Choroid plexus epithelial cell (primary cell): ENCODE data around the gene CMYA5.

Experiments
- DNase-seq: peaks from one replicate; pipeline ENCODE4 v3.0.0-alpha.2; 2010; ENCODE audit warnings: low read depth
- H3K4me3 ChIP-seq: 2 replicates; pipeline ENCODE4 v1.5.1; 2011; ENCODE audit warnings: low read depth, mild to moderate bottlenecking, control low read depth, low read length, moderate library complexity
- CTCF ChIP-seq: conservative IDR thresholded peaks from 2 replicates; pipeline ENCODE4 v1.5.1; 2011; ENCODE audit warnings: low read depth, mild to moderate bottlenecking, control low read depth, inconsistent platforms, low read length, moderate library complexity

CMYA5 gene

GRCh38 chr5:79746642-79747569 lies 57.3 kb downstream of the CMYA5 start:
- no peak overlapping the region for H3K4me3 ChIP-seq
- no peak for TF ChIP-seq CTCF
- no peak for DNase-seq

DNA sequence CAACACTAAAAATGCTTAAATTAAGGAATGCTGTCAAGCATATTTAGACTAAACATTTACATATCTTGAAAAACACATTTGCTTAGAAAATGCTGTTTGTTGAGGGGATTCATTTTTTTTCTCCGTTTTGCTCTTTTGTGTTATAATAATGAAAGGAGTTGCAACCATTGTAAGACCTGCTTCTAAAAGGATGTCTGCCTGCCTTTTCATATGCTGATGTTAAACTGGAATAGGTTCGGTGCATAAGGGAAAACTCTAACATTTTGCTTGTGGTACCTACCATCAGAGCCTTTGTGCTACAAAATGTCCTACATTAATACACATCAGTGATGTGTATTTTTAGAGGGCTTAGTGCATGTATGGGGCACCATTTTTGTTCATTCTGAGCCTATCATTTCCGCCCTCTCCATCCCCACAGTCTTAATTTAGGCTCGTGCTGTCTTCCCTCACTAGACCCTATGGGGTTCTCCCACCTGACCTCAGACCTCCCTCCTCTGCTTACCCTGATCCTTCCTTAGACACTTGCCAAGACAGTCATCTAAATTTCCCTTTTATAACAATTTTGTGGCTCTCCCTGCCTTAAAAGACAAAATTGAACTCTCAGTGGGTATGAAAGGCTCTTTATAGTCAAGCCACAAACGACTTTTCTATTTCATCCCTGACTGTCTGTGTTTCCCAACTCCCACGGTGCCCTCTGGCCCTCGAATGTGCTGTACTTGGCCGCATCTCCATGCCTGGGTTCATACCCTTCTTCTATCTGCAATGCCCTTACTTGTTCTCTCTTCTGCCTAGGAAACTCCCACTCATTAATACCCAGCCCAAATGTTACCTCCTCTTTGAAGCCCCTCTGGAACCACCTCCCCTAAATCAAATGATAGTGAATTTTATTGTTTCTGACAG lies 61.2 kb downstream of the CMYA5 start:
- H3K4me3 ChIP-seq: no peak overlapping the region
- no peak for DNase-seq
- no peak for TF ChIP-seq CTCF

GRCh38 chr5:79753092-79753491 lies 63.5 kb downstream of the CMYA5 start:
- DNase-seq: no peak
- H3K4me3 ChIP-seq: no peak overlapping the region
- TF ChIP-seq CTCF: no peak

GRCh38 chr5:79753877-79754645 lies 64.4 kb downstream of the CMYA5 start:
- H3K4me3 ChIP-seq: no peak overlapping the region
- no peak for TF ChIP-seq CTCF
- no peak for DNase-seq

GRCh38 chr5:79754865-79755555 lies 65.4 kb downstream of the CMYA5 start:
- DNase-seq: no peak
- TF ChIP-seq CTCF: no peak

DNA sequence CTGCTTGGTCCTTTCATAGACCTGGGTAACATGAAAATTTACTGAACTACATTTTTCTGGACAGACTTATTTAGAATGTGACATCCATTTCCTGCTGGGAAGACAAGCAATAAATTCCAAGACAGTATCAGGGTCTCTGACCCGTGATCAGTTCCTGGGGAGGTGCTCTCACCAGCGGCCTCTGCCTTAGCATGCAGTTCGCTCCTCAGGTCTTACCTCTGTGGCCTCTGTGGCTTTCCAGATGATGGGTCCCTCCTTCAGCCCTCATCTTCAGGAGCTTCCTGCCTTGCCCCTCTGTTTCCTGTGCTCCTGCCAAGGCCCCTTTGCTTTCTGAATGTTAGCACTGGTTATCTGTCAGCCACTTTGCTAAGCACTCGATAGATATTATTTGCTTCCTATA lies 66.4 kb downstream of the CMYA5 start:
- DNase-seq: no peak
- no peak overlapping the region for H3K4me3 ChIP-seq
- TF ChIP-seq CTCF: no peak

More at GRCh38 chr5:79754865-79755555, 65.4 kb downstream of the CMYA5 start:
- H3K4me3 ChIP-seq: no peak overlapping the region
